ENCODE measurements around the gene CENPP.

The CENPP gene

GRCh38 chr9:92332577-92333281 is 7.0 kb downstream of the CENPP start:
- no peak overlapping the region for H2AFZ ChIP-seq (ENCODE audit: low read length)
- H3K4me1 ChIP-seq (ENCODE audit: insufficient read depth, low read length, severe bottlenecking) = peaks cover 6% of the 10 kb centered on the region
- H3K27me3 ChIP-seq (ENCODE audit: insufficient read depth, low read length) = no peaks in the 10 kb centered on the region
- no peak overlapping the region for H3K9ac ChIP-seq (ENCODE audit: low read length)
- H3F3A ChIP-seq (ENCODE audit: insufficient read depth, low read length) = no peaks in the 10 kb centered on the region
- H3K4me2 ChIP-seq (ENCODE audit: low read length) = no peak overlapping the region
- H3K9me3 ChIP-seq (ENCODE audit: low read length) = no peaks in the 10 kb centered on the region
- H4K20me1 ChIP-seq (ENCODE audit: insufficient read depth, low read length) = no peaks in the 10 kb centered on the region
- peaks cover 11% of the 10 kb centered on the region; the same call in 1 of the 2 replicates for H3K79me2 ChIP-seq (ENCODE audit: insufficient read depth, low read length)
- no peak overlapping the region for H3K4me3 ChIP-seq (ENCODE audit: low read depth, low read length, poor library complexity, severe bottlenecking)
- H3K9me2 ChIP-seq (ENCODE audit: low read depth, low read length) = no peaks in the 10 kb centered on the region
- H3K27ac ChIP-seq (ENCODE audit: low read depth, low read length, poor library complexity, severe bottlenecking) = no peak overlapping the region
- no peak for TF ChIP-seq EZH2 (IDR thresholded peaks at IDR 0.05; ENCODE audit: borderline replicate concordance, low read length)
- no peak for TF ChIP-seq CTCF (IDR thresholded peaks at IDR 0.05; ENCODE audit: low read length)
- peaks cover 35% of the 10 kb centered on the region for H3K36me3 ChIP-seq (ENCODE audit: insufficient read depth, low read length)

GRCh38 chr9:92333282-92333634 is 7.5 kb downstream of the CENPP start:
- H3K4me1 ChIP-seq (ENCODE audit: insufficient read depth, low read length, severe bottlenecking) = peaks cover 1% of the 10 kb centered on the region
- H3K27ac ChIP-seq (ENCODE audit: low read depth, low read length, poor library complexity, severe bottlenecking) = no peak overlapping the region
- no peak overlapping the region for H3K4me2 ChIP-seq (ENCODE audit: low read length)
- no peaks in the 10 kb centered on the region for H3K9me3 ChIP-seq (ENCODE audit: low read length)
- H3F3A ChIP-seq (ENCODE audit: insufficient read depth, low read length) = no peaks in the 10 kb centered on the region
- H2AFZ ChIP-seq (ENCODE audit: low read length) = no peak overlapping the region
- no peaks in the 10 kb centered on the region for H4K20me1 ChIP-seq (ENCODE audit: insufficient read depth, low read length)
- H3K9me2 ChIP-seq (ENCODE audit: low read depth, low read length) = no peaks in the 10 kb centered on the region
- H3K79me2 ChIP-seq (ENCODE audit: insufficient read depth, low read length) = peaks cover 6% of the 10 kb centered on the region; the same call in 1 of the 2 replicates
- H3K27me3 ChIP-seq (ENCODE audit: insufficient read depth, low read length) = no peaks in the 10 kb centered on the region
- H3K36me3 ChIP-seq (ENCODE audit: insufficient read depth, low read length) = peaks cover 40% of the 10 kb centered on the region
- H3K4me3 ChIP-seq (ENCODE audit: low read depth, low read length, poor library complexity, severe bottlenecking) = no peak overlapping the region
- H3K9ac ChIP-seq (ENCODE audit: low read length) = no peak overlapping the region
- no peak for TF ChIP-seq CTCF (IDR thresholded peaks at IDR 0.05; ENCODE audit: low read length)
- no peak for TF ChIP-seq EZH2 (IDR thresholded peaks at IDR 0.05; ENCODE audit: borderline replicate concordance, low read length)

- no peak overlapping the region for H3K9ac ChIP-seq (ENCODE audit: low read length)
- H2AFZ ChIP-seq (ENCODE audit: low read length) = no peak overlapping the region
- no peak overlapping the region for H3K4me2 ChIP-seq (ENCODE audit: low read length)
- no peaks in the 10 kb centered on the region for H3K27me3 ChIP-seq (ENCODE audit: insufficient read depth, low read length)
- no peak overlapping the region for H3K27ac ChIP-seq (ENCODE audit: low read depth, low read length, poor library complexity, severe bottlenecking)
- TF ChIP-seq CTCF (IDR thresholded peaks at IDR 0.05; ENCODE audit: low read length) (no peak), EZH2 (IDR thresholded peaks at IDR 0.05; ENCODE audit: borderline replicate concordance, low read length) (no peak)
- H3K9me3 ChIP-seq (ENCODE audit: low read length) = no peaks in the 10 kb centered on the region
- no peaks in the 10 kb centered on the region for H3F3A ChIP-seq (ENCODE audit: insufficient read depth, low read length)
- peaks cover 40% of the 10 kb centered on the region for H3K36me3 ChIP-seq (ENCODE audit: insufficient read depth, low read length)
- H3K4me1 ChIP-seq (ENCODE audit: insufficient read depth, low read length, severe bottlenecking) = no peaks in the 10 kb centered on the region
- no peaks in the 10 kb centered on the region for H3K79me2 ChIP-seq (ENCODE audit: insufficient read depth, low read length)
- no peaks in the 10 kb centered on the region for H4K20me1 ChIP-seq (ENCODE audit: insufficient read depth, low read length)
- H3K4me3 ChIP-seq (ENCODE audit: low read depth, low read length, poor library complexity, severe bottlenecking) = no peak overlapping the region
- H3K9me2 ChIP-seq (ENCODE audit: low read depth, low read length) = no peaks in the 10 kb centered on the region
Measured at GRCh38 chr9:92341578-92341977, 15.8 kb downstream of the CENPP start.

All from OCI-LY1 (cell line).